ENCODE measurements around the gene MYH14.

GRCh38 chr19:50196322-50196932, 7.0 kb upstream of the MYH14 start:
- no peak for TF ChIP-seq CTCF (IDR thresholded peaks at IDR 0.05; ENCODE audit: insufficient read depth, low read length, poor library complexity, severe bottlenecking)
- TF ChIP-seq EZH2phosphoT487 (conservative IDR thresholded peaks at IDR 0.05; ENCODE audit: low read length) = no peak
